GM12874 (cell line): ENCODE results near the gene ZNF554.
A peak's percentile ranks its signal among the peaks of the same experiment; 100 is the strongest.

Source experiments
- CTCF ChIP-seq: IDR thresholded peaks from 2 replicates; pipeline ENCODE4 v1.5.1; 2011; ENCODE audit warnings: low read depth, mild to moderate bottlenecking, control low read depth, low read length, moderate library complexity; ENCODE audit not compliant: insufficient read depth

Gene ZNF554

GRCh38 chr19:2777952-2778683, 41.5 kb upstream of the ZNF554 start:
- no peak for TF ChIP-seq CTCF

- no peak for TF ChIP-seq CTCF
Measured at GRCh38 chr19:2779121-2779740, 40.4 kb upstream of the ZNF554 start.

- TF ChIP-seq CTCF: no peak
Measured at GRCh38 chr19:2780284-2780683, 39.4 kb upstream of the ZNF554 start.

- no peak for TF ChIP-seq CTCF
Measured at GRCh38 chr19:2782329-2782935, 37.2 kb upstream of the ZNF554 start.

- TF ChIP-seq CTCF: peak; percentile 52
Measured at GRCh38 chr19:2782936-2783780, 36.5 kb upstream of the ZNF554 start, which contains the start of gene SGTA. SGTA (minus strand) TSS chr19:2783273; CDS start chr19:2769068, 14,205 bp downstream.

- TF ChIP-seq CTCF: no peak
Measured at GRCh38 chr19:2783781-2784145, 35.9 kb upstream of the ZNF554 start.
